Lower leg skin (tissue), 4 donors: ENCODE data around the gene TBC1D22A. TPM values are rescaled to one million over a fixed set of nuclear protein-coding genes. Genes with fewer than 3 reads are reported as not detected.

ENCODE experiments used
- DNase-seq, 2 donors: peaks; one replicate each; pipeline ENCODE4 v3.0.0-alpha.2; 2019; ENCODE audit warnings: low spot score in 2 of 2
- H3K4me3 ChIP-seq: fragments of 200-600 bp; sonication (generic); 2 replicates; pipeline ENCODE4 v1.5.1; 2017; ENCODE audit warnings: mild to moderate bottlenecking, low read depth; ENCODE audit not compliant: poor library complexity, severe bottlenecking
- CTCF ChIP-seq, 3 donors: fragments of 450-650 bp; IDR thresholded peaks; one replicate each; pipeline ENCODE4 v1.5.1; 2016; ENCODE audit warnings: antibody characterized with exemption in 3 of 3, mild to moderate bottlenecking in 3 of 3, moderate library complexity in 2 of 3
- POLR2A ChIP-seq, 2 donors: fragments of 450-650 bp; IDR thresholded peaks; one replicate each; pipeline ENCODE4 v1.6.1; 2016 to 2017; ENCODE audit warnings: antibody characterized with exemption in 2 of 2, mild to moderate bottlenecking in 1 of 2, moderate library complexity in 1 of 2
- WGBS, 2 donors: methylation state at CpG; one replicate each; pipeline ENCODE4 v1.1.5; 2018; 5-methylcytosine and 5-hydroxymethylcytosine counted together
- intact Hi-C: fragments of 100-400 bp; cut with DNase I; formaldehyde crosslinking; loops from one replicate; pipeline ENCODE4 v1.15.0; 2023; ENCODE audit warnings: low total_unique reads
- total RNA-seq, 4 donors: library from RNA; depleted of rRNA; stranded (reverse); fragments of >200 nt; gene quantifications; one replicate each; pipeline ENCODE4 v1.1.0, GENCODE V29; 2016

The TBC1D22A gene
- total RNA-seq, 4 donors from 2014 or later = 21.8 to 32.3 (median 31.6) TPM

- H3K4me3 ChIP-seq = no peak overlapping the region
- no peak for DNase-seq
- TF ChIP-seq CTCF (IDR thresholded peaks at IDR 0.05) (no peak), POLR2A (IDR thresholded peaks at IDR 0.05) (no peak)
- WGBS, 2 donors = 89 to 90% methylated on average over 15 to 18 of the region's 18 CpGs
- intact Hi-C loops = no loop called here
Measured at GRCh38 chr22:46725096-46725495, 37.4 kb upstream of the TBC1D22A start.

DNA sequence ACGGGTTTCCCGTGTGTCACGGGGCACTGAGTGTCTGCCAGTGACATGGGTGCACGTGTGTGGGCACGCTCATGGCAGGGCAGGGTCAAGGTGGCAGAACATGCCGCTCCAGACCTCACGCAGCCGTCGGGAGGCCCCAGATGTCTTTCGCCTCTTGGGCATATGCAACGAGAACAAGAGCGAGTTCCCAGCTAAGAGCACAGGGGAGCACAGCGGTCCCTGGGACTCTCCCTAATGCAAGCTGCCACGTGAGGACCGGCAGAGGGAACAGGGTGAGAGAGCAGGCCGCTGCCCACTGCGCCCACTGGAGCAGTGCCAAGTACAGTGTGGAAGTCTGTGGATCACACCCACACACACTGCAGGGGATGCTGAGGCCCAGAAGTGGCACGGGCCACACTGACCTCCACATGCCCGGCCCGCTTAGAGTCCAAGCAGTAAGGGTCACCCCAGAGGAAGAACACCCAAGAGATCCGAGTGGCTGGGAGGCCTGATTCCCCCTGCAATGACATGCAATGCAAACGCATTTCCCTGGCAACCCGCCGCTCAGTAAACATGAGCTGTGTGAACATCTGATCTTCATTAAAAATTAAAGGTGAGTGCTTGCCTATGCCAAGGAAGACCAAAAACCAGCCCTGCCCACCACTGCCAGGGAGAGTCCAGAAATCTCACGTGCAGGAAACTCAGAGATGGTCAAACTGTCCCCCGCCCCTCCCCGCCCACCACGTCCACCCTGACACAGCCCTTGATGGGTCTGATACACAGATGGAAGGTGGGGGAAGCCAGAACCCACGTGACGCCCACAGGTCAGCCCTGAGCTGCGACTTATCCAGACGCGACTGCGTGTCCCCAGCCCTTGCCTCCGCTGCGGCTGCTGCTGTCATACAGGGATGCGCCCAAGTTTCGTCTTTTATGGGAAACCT lies 36.1 kb upstream of the TBC1D22A start:
- no peak for TF ChIP-seq POLR2A (IDR thresholded peaks at IDR 0.05)
- no peak for TF ChIP-seq CTCF (IDR thresholded peaks at IDR 0.05)
- no peak for DNase-seq
- intact Hi-C loops = no loop called here
- no peak overlapping the region for H3K4me3 ChIP-seq
- WGBS, 2 donors = 68 to 75% methylated on average over 34 to 35 of the region's 38 CpGs

DNA sequence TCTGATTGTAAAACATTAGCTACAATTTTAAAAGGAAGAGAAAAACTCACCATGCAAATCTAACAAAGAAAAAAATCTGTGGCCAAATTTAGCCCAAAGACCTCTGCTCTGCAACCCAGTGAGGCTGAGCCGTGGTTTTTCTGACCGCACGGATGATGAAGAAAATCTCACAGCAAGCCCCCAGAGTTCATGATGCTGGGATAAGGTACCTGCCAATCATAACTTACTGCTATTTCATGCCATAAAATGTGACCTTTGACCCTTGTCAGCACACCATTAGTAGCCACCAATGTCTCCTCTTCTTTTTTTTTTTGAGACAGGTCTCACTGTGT lies 35.5 kb upstream of the TBC1D22A start:
- TF ChIP-seq POLR2A (IDR thresholded peaks at IDR 0.05) = no peak
- TF ChIP-seq CTCF (IDR thresholded peaks at IDR 0.05) = no peak
- H3K4me3 ChIP-seq = no peak overlapping the region
- intact Hi-C loops = no loop called here
- no peak for DNase-seq
- WGBS, 2 donors = 92% methylated on average over 3 of the region's 3 CpGs

GRCh38 chr22:46727813-46728364 lies 34.6 kb upstream of the TBC1D22A start:
- TF ChIP-seq POLR2A (IDR thresholded peaks at IDR 0.05) = no peak
- TF ChIP-seq CTCF (IDR thresholded peaks at IDR 0.05) = no peak
- 89 to 93% methylated on average over 17 to 18 of the region's 19 CpGs for WGBS, 2 donors
- no peak for DNase-seq
- no peak overlapping the region for H3K4me3 ChIP-seq
- intact Hi-C loops = no loop called here

DNA sequence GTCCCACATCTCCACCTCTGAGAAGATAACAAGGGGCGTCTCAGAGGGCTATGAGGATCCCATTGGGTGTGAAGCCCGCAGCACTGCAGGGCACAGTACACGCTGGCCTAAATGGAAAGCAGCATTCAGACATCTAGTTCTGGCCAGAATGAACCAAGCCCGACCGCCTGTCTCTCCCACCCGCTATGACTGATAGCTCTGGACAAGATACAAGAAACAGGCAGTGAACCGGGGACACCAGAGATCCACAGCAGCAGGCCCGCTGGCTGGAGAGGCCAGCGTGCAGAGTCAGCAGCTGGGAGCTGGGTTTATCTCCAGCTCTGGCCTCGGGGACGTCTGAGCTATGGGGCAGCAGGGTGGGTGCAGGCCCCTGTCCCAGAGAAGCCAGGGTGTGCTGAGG lies 34.0 kb upstream of the TBC1D22A start:
- 71 to 77% methylated on average over 10 to 11 of the region's 11 CpGs for WGBS, 2 donors
- no peak for DNase-seq
- no peak for TF ChIP-seq POLR2A (IDR thresholded peaks at IDR 0.05)
- no peak for TF ChIP-seq CTCF (IDR thresholded peaks at IDR 0.05)
- intact Hi-C loops = no loop called here
- no peak overlapping the region for H3K4me3 ChIP-seq
